Activated naive CD4-positive, alpha-beta T cell treated with Interleukin-2 at 50 U/mL for 16 hours (primary cell): ENCODE measurements around the gene FAM187B.
"Not testable (repeated sequence)": the region's sequence is repeated elsewhere in the genome, so short reads cannot be mapped to it uniquely, and the experiment has no call there.

Source experiments
- DNase-seq: peaks from one replicate; pipeline ENCODE4 v3.0.0-alpha.2; 2020

The FAM187B gene

GRCh38 chr19:35209646-35210045 is 18.9 kb downstream of the FAM187B start:
- DNase-seq: no peak

GRCh38 chr19:35208121-35208520 is 20.4 kb downstream of the FAM187B start:
- DNase-seq: no peak

- DNase-seq: peak; percentile 27
Observed at GRCh38 chr19:35207391-35207871, 21.1 kb downstream of the FAM187B start.

GRCh38 chr19:35206855-35207254 is 21.7 kb downstream of the FAM187B start:
- no peak for DNase-seq

- DNase-seq: peak; percentile 48
Observed at GRCh38 chr19:35206379-35206778, 22.2 kb downstream of the FAM187B start.

- DNase-seq: no peak
Observed at GRCh38 chr19:35205733-35206323, 22.7 kb downstream of the FAM187B start.

GRCh38 chr19:35204799-35205732 is 23.5 kb downstream of the FAM187B start:
- DNase-seq: no peak

GRCh38 chr19:35202722-35203688 is 25.5 kb downstream of the FAM187B start:
- no peak for DNase-seq

GRCh38 chr19:35199481-35199880 is 29.1 kb downstream of the FAM187B start:
- no peak for DNase-seq

- DNase-seq: not testable (repeated sequence)
Observed at GRCh38 chr19:35196861-35197260, 31.7 kb downstream of the FAM187B start.

- no peak for DNase-seq
Observed at GRCh38 chr19:35195830-35196229, 32.7 kb downstream of the FAM187B start.

GRCh38 chr19:35194012-35194984 is 34.2 kb downstream of the FAM187B start:
- DNase-seq: no peak

GRCh38 chr19:35184884-35185283 is 43.7 kb downstream of the FAM187B start:
- no peak for DNase-seq

GRCh38 chr19:35184267-35184666 is 44.3 kb downstream of the FAM187B start:
- no peak for DNase-seq

- DNase-seq: no peak
Observed at GRCh38 chr19:35181387-35181786, 47.2 kb downstream of the FAM187B start.

- DNase-seq: no peak
Observed at GRCh38 chr19:35179830-35180229, 48.7 kb downstream of the FAM187B start.

GRCh38 chr19:35178701-35179100 is 49.8 kb downstream of the FAM187B start:
- no peak for DNase-seq

GRCh38 chr19:35177377-35178274 is 50.9 kb downstream of the FAM187B start:
- DNase-seq: no peak

GRCh38 chr19:35176181-35176570 is 52.4 kb downstream of the FAM187B start:
- no peak for DNase-seq
